ENCODE data around the gene RPS6KA3.

GRCh38 chrX:20284992-20285391, 18.3 kb upstream of the RPS6KA3 start:
- TF ChIP-seq EP300 (IDR thresholded peaks at IDR 0.05), result no peak
- no peak for TF ChIP-seq CTCF (IDR thresholded peaks at IDR 0.05)
- no peak for TF ChIP-seq POLR2A (IDR thresholded peaks at IDR 0.05)
